Measurements from ENCODE around the gene MYO9A.

DNA sequence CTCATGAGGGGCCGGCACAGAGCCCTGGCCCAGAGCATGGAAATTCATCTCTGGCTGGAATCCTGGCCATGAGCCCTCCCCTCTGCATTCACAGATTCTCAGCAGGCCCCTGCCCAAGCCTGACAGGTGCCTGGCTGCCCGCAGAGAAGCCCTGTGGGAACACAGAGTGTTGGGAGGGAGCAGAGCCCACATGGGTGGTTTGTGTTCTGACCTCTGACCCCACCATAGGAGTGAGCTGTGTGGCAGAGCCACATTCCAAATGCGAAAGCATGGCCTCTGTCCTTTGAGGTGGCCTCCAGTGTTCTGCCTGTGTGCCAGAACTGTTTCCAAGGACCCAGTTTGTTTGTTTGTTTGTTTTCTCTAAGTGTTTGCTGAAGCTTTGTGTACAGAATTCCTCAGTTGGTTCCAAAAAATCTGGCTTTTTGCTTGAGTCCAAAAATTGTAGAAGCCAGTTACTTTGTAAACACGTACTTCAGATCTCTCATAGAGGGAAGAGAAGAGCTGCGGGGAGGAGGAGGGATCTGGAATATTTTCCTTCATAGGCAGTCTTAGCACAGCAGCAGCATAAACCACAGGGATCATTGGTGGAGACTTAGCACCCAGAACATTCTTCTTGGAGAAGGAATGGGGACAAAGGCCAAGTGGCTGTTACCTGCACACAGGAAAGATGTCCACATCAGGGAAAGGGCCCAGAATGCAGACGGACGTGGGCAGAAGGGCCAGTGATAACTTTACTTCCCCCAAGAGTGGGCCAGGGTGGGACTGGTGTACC lies 43.6 kb upstream of the MYO9A start:
- no peak for TF ChIP-seq POLR2A (IDR thresholded peaks at IDR 0.05)
- TF ChIP-seq, protein P1, sequence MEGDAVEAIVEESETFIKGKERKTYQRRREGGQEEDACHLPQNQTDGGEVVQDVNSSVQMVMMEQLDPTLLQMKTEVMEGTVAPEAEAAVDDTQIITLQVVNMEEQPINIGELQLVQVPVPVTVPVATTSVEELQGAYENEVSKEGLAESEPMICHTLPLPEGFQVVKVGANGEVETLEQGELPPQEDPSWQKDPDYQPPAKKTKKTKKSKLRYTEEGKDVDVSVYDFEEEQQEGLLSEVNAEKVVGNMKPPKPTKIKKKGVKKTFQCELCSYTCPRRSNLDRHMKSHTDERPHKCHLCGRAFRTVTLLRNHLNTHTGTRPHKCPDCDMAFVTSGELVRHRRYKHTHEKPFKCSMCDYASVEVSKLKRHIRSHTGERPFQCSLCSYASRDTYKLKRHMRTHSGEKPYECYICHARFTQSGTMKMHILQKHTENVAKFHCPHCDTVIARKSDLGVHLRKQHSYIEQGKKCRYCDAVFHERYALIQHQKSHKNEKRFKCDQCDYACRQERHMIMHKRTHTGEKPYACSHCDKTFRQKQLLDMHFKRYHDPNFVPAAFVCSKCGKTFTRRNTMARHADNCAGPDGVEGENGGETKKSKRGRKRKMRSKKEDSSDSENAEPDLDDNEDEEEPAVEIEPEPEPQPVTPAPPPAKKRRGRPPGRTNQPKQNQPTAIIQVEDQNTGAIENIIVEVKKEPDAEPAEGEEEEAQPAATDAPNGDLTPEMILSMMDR (IDR thresholded peaks at IDR 0.05): no peak
